HepG2 (cell line): ENCODE measurements around the gene SLC6A7. TPM values are rescaled to one million over a fixed set of nuclear protein-coding genes. Genes with fewer than 3 reads are reported as not detected.

Source experiments
- BCL6 ChIP-seq: IDR thresholded peaks from 2 replicates; pipeline ENCODE4 v1.6.1; 2016; ENCODE audit warnings: missing genetic modification reagents, missing compliant biosample characterization
- DPF2 ChIP-seq: sonication (generic); formaldehyde crosslinking; IDR thresholded peaks from 2 replicates; pipeline ENCODE4 v1.4.0; 2020; ENCODE audit warnings: mild to moderate bottlenecking, low read depth, missing genetic modification reagents, borderline replicate concordance
- ESRRA ChIP-seq: sonication (generic); formaldehyde crosslinking; IDR thresholded peaks from 2 replicates; pipeline ENCODE4 v1.5.1; 2020; ENCODE audit warnings: mild to moderate bottlenecking, low read depth, missing genetic modification reagents
- FOXA3 ChIP-seq: IDR thresholded peaks from 2 replicates; pipeline ENCODE4 v1.6.1; 2016; ENCODE audit warnings: missing genetic modification reagents, missing compliant biosample characterization
- HNF4A ChIP-seq: sonication (generic); formaldehyde crosslinking; IDR thresholded peaks from 2 replicates; pipeline ENCODE4 v1.4.0; 2020; ENCODE audit warnings: missing genetic modification reagents
- ISX ChIP-seq: sonication (generic); formaldehyde crosslinking; conservative IDR thresholded peaks from 2 replicates; pipeline ENCODE4 v1.5.0; 2020; ENCODE audit warnings: missing genetic modification reagents
- NR2F1 ChIP-seq, 2 experiments: fragments of 450-650 bp in 1 of 2; formaldehyde crosslinking in 1 of 2; IDR thresholded peaks; 2 replicates each; pipeline versions ENCODE4 v1.5.0 to v1.6.1; 2016 to 2020; ENCODE audit warnings: mild to moderate bottlenecking in 1 of 2, missing compliant biosample characterization in 1 of 2, missing genetic modification reagents in 1 of 2, moderate library complexity in 1 of 2
- NR2F6 ChIP-seq, 2 experiments: IDR thresholded peaks; 2 replicates each; pipeline ENCODE4 v1.6.1; 2016; ENCODE audit warnings: antibody characterized with exemption in 1 of 2, mild to moderate bottlenecking in 1 of 2
- POLR2AphosphoS5 ChIP-seq: IDR thresholded peaks from 2 replicates; pipeline ENCODE4 v1.6.1; 2012; ENCODE audit warnings: low read depth, low read length
- RARA ChIP-seq: IDR thresholded peaks from 2 replicates; pipeline ENCODE4 v1.6.1; 2016; ENCODE audit warnings: missing genetic modification reagents, missing compliant biosample characterization
- RXRA ChIP-seq: sonication (generic); formaldehyde crosslinking; IDR thresholded peaks from 2 replicates; pipeline ENCODE4 v1.5.1; 2020; ENCODE audit warnings: missing genetic modification reagents
- SMAD9 ChIP-seq: sonication (generic); formaldehyde crosslinking; IDR thresholded peaks from 2 replicates; pipeline ENCODE4 v1.5.1; 2020; ENCODE audit warnings: mild to moderate bottlenecking, missing genetic modification reagents
- TEAD3 ChIP-seq: optimal IDR thresholded peaks from 2 replicates; pipeline ENCODE3; 2016; ENCODE audit warnings: borderline replicate concordance
- ZNF317 ChIP-seq: sonication (generic); formaldehyde crosslinking; IDR thresholded peaks from 2 replicates; pipeline ENCODE4 v1.5.0; 2020; ENCODE audit warnings: mild to moderate bottlenecking, missing genetic modification reagents
- ZNF446 ChIP-seq: sonication (generic); formaldehyde crosslinking; IDR thresholded peaks from 2 replicates; pipeline ENCODE4 v1.5.0; 2020; ENCODE audit warnings: mild to moderate bottlenecking, missing genetic modification reagents
- polyA plus RNA-seq, 8 experiments: library from polyadenylated mRNA; depleted of rRNA in 3 of 8; stranded (reverse) in 7 of 8; unstranded in 1 of 8; fragments of >200 nt; fragmentation: Illumina TruSeq in 4 of 8; extraction: Trizol in 4 of 8; gene quantifications; 2 replicates each; pipeline versions ENCODE4 v1.2.1 to v1.2.3, GENCODE V29; 2011 to 2016; ENCODE audit warnings: low read depth in 4 of 8, missing spikeins in 1 of 8, mixed read lengths in 1 of 8; ENCODE audit not compliant: insufficient read depth in 1 of 8
- total RNA-seq, 5 experiments: library from RNA; depleted of rRNA; stranded (reverse); fragments of >200 nt; fragmentation: Illumina TruSeq; extraction: Trizol; gene quantifications; 2 replicates each; pipeline ENCODE4 v1.2.3, GENCODE V29; 2016; ENCODE audit warnings: low read depth in 1 of 5
- TF ChIP-seq, protein P1 (sequence below): sonication (generic); formaldehyde crosslinking; IDR thresholded peaks from 2 replicates; pipeline ENCODE4 v1.8.0; 2022; ENCODE audit warnings: mild to moderate bottlenecking, missing genetic modification reagents, moderate library complexity
- TF ChIP-seq, protein P2 (sequence below): sonication (generic); formaldehyde crosslinking; conservative IDR thresholded peaks from 2 replicates; pipeline ENCODE4 v1.4.0; 2020; ENCODE audit warnings: missing genetic modification reagents
- TF ChIP-seq, protein P3 (sequence below): sonication (generic); formaldehyde crosslinking; IDR thresholded peaks from 2 replicates; pipeline ENCODE4 v1.4.0; 2020; ENCODE audit warnings: missing genetic modification reagents, mild to moderate bottlenecking, borderline replicate concordance

Gene SLC6A7
- total and polyA plus RNA-seq, 2 of the 13 experiments (the other 11 are each of a cell fraction or from before 2014, with no cell fraction given): not detected

DNA sequence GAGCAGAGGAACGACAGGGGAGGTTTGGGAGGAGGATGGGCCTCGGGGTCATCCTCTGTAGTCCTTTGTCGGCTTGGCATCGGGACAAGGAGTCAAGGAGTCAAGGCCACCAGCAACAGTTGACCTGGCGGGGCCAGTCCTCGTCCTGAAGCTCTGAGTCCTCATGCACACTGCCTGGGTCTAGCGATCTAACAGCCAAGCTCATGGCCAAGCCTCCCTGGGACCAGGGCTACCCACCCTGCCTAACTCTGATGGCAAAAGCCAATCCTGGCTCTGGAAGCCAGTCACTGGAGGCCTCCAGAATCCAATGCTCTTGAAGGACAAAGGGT lies 49.9 kb downstream of the SLC6A7 start (continued):
- TF ChIP-seq, protein P1, sequence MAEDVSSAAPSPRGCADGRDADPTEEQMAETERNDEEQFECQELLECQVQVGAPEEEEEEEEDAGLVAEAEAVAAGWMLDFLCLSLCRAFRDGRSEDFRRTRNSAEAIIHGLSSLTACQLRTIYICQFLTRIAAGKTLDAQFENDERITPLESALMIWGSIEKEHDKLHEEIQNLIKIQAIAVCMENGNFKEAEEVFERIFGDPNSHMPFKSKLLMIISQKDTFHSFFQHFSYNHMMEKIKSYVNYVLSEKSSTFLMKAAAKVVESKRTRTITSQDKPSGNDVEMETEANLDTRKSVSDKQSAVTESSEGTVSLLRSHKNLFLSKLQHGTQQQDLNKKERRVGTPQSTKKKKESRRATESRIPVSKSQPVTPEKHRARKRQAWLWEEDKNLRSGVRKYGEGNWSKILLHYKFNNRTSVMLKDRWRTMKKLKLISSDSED: no peak
- TF ChIP-seq DPF2 (no peak), BCL6 (peak; percentile 21; the same call in 1 of the 2 replicates), HNF4A (CRISPR knock-in tag) (peak; percentile 45), RXRA (peak; percentile 50; the same call in 1 of the 2 replicates), RARA (CRISPR knock-in tag) (peak; percentile 74), ZNF446 (CRISPR knock-in tag) (no peak), ISX (no peak), TEAD3 (CRISPR knock-in tag) (no peak), NR2F6 (IDR thresholded peaks at IDR 0.05) (peak; percentile 62), NR2F6 (CRISPR knock-in tag; IDR thresholded peaks at IDR 0.05) (peak; percentile 73), SMAD9 (CRISPR knock-in tag) (no peak), NR2F1 (CRISPR knock-in tag; IDR thresholded peaks at IDR 0.05) (peak; percentile 53 to 74), FOXA3 (CRISPR knock-in tag) (no peak), POLR2AphosphoS5 (no peak), ZNF317 (CRISPR knock-in tag) (peak; percentile 63), ESRRA (CRISPR knock-in tag) (peak; percentile 35; the same call in 1 of the 2 replicates)
- TF ChIP-seq, protein P2, sequence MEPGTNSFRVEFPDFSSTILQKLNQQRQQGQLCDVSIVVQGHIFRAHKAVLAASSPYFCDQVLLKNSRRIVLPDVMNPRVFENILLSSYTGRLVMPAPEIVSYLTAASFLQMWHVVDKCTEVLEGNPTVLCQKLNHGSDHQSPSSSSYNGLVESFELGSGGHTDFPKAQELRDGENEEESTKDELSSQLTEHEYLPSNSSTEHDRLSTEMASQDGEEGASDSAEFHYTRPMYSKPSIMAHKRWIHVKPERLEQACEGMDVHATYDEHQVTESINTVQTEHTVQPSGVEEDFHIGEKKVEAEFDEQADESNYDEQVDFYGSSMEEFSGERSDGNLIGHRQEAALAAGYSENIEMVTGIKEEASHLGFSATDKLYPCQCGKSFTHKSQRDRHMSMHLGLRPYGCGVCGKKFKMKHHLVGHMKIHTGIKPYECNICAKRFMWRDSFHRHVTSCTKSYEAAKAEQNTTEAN (CRISPR knock-in tag): no peak
- TF ChIP-seq, protein P3, sequence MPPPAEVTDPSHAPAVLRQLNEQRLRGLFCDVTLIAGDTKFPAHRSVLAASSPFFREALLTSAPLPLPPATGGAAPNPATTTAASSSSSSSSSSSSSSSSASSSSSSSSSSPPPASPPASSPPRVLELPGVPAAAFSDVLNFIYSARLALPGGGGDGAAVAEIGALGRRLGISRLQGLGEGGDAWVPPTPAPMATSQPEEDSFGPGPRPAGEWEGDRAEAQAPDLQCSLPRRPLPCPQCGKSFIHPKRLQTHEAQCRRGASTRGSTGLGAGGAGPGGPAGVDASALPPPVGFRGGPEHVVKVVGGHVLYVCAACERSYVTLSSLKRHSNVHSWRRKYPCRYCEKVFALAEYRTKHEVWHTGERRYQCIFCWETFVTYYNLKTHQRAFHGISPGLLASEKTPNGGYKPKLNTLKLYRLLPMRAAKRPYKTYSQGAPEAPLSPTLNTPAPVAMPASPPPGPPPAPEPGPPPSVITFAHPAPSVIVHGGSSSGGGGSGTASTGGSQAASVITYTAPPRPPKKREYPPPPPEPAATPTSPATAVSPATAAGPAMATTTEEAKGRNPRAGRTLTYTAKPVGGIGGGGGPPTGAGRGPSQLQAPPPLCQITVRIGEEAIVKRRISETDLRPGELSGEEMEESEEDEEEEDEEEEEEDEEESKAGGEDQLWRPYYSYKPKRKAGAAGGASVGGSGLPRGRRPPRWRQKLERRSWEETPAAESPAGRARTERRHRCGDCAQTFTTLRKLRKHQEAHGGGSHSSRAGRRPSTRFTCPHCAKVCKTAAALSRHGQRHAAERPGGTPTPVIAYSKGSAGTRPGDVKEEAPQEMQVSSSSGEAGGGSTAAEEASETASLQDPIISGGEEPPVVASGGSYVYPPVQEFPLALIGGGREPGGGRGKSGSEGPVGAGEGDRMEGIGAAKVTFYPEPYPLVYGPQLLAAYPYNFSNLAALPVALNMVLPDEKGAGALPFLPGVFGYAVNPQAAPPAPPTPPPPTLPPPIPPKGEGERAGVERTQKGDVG (CRISPR knock-in tag): no peak
